Measurements from ENCODE around the gene LAMB4. TPM values are rescaled to one million over a fixed set of nuclear protein-coding genes. Genes with fewer than 3 reads are reported as not detected.

LAMB4 gene, protein sequence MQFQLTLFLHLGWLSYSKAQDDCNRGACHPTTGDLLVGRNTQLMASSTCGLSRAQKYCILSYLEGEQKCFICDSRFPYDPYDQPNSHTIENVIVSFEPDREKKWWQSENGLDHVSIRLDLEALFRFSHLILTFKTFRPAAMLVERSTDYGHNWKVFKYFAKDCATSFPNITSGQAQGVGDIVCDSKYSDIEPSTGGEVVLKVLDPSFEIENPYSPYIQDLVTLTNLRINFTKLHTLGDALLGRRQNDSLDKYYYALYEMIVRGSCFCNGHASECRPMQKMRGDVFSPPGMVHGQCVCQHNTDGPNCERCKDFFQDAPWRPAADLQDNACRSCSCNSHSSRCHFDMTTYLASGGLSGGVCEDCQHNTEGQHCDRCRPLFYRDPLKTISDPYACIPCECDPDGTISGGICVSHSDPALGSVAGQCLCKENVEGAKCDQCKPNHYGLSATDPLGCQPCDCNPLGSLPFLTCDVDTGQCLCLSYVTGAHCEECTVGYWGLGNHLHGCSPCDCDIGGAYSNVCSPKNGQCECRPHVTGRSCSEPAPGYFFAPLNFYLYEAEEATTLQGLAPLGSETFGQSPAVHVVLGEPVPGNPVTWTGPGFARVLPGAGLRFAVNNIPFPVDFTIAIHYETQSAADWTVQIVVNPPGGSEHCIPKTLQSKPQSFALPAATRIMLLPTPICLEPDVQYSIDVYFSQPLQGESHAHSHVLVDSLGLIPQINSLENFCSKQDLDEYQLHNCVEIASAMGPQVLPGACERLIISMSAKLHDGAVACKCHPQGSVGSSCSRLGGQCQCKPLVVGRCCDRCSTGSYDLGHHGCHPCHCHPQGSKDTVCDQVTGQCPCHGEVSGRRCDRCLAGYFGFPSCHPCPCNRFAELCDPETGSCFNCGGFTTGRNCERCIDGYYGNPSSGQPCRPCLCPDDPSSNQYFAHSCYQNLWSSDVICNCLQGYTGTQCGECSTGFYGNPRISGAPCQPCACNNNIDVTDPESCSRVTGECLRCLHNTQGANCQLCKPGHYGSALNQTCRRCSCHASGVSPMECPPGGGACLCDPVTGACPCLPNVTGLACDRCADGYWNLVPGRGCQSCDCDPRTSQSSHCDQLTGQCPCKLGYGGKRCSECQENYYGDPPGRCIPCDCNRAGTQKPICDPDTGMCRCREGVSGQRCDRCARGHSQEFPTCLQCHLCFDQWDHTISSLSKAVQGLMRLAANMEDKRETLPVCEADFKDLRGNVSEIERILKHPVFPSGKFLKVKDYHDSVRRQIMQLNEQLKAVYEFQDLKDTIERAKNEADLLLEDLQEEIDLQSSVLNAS (N-terminal part only)
- polyA plus RNA-seq (2012; rRNA removed) = 0.24 and 0.36 TPM in 2 replicates
- polyA plus RNA-seq (2012; cell fraction: cytosol; rRNA removed) = 0.26 and 0.35 TPM in 2 replicates
- 0.21 and 0.30 TPM in 2 replicates for polyA plus RNA-seq (2012; cell fraction: nucleus; rRNA removed)

GRCh38 chr7:108130261-108130660 lies at the start of gene LAMB4:
Gene LAMB4, minus strand, starts transcription at chr7:108130361. Its CDS starts 7,197 bp downstream, at chr7:108123164.
- Histone ChIP-seq H3K4me3 (ENCODE audit: low read depth in 2 of 2, low read length in 1 of 2) (no peak within 1 kb of the TSS), H3K9ac (no peak within 1 kb of the TSS), H2AFZ (ENCODE audit: low read depth) (no peak within 1 kb of the TSS), H3K27ac (ENCODE audit: low read depth in 2 of 2, low read length in 1 of 2) (no peak within 1 kb of the TSS), H3K9me2 (no peaks in the 10 kb centered on the region), H3K4me1 (ENCODE audit: control insufficient read depth in 1 of 2, insufficient read depth in 2 of 2, low read depth in 1 of 2, low read length in 1 of 2) (peaks cover 0 to 14% of the 10 kb centered on the region in 2 experiments; a peak in 2 of 4 replicates), H3K9me3 (no peaks in the 10 kb centered on the region), H3K27me3 (ENCODE audit: insufficient read depth) (no peaks in the 10 kb centered on the region), H3K4me2 (no peak within 1 kb of the TSS), H3K36me3 (replicated peaks in 1 of 2; ENCODE audit: control insufficient read depth in 1 of 2, insufficient read depth in 2 of 2, low read length in 1 of 2) (no peaks in the 10 kb centered on the region), H3K79me2 (ENCODE audit: insufficient read depth) (no peaks in the 10 kb centered on the region), H3F3A (replicated peaks; ENCODE audit: insufficient read depth) (no peaks in the 10 kb centered on the region), H4K20me1 (ENCODE audit: insufficient read depth) (no peaks in the 10 kb centered on the region)
- TF ChIP-seq GATA2 (CRISPR knock-in tag; IDR thresholded peaks at IDR 0.05) = no peak
- no peak for TF ChIP-seq EP300 (IDR thresholded peaks at IDR 0.05; ENCODE audit: borderline replicate concordance in 1 of 2, low read depth in 1 of 2, low read length in 1 of 2)
- TF ChIP-seq, protein P1, sequence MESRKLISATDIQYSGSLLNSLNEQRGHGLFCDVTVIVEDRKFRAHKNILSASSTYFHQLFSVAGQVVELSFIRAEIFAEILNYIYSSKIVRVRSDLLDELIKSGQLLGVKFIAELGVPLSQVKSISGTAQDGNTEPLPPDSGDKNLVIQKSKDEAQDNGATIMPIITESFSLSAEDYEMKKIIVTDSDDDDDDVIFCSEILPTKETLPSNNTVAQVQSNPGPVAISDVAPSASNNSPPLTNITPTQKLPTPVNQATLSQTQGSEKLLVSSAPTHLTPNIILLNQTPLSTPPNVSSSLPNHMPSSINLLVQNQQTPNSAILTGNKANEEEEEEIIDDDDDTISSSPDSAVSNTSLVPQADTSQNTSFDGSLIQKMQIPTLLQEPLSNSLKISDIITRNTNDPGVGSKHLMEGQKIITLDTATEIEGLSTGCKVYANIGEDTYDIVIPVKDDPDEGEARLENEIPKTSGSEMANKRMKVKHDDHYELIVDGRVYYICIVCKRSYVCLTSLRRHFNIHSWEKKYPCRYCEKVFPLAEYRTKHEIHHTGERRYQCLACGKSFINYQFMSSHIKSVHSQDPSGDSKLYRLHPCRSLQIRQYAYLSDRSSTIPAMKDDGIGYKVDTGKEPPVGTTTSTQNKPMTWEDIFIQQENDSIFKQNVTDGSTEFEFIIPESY (IDR thresholded peaks at IDR 0.05; ENCODE audit: borderline replicate concordance, low read depth) = no peak
- no peak for TF ChIP-seq GABPA (IDR thresholded peaks at IDR 0.05; ENCODE audit: low read depth)
- no peak for TF ChIP-seq MEF2A (IDR thresholded peaks at IDR 0.05; ENCODE audit: borderline replicate concordance, low read depth)
- TF ChIP-seq EZH2phosphoT487 (IDR thresholded peaks at IDR 0.05; ENCODE audit: borderline replicate concordance, low read depth) = no peak
- TF ChIP-seq SIN3A (IDR thresholded peaks at IDR 0.05; ENCODE audit: borderline replicate concordance, low read depth, low read length) = no peak
- no peak for TF ChIP-seq MXI1 (IDR thresholded peaks at IDR 0.05; ENCODE audit: low read depth, low read length)
- TF ChIP-seq, protein P2, sequence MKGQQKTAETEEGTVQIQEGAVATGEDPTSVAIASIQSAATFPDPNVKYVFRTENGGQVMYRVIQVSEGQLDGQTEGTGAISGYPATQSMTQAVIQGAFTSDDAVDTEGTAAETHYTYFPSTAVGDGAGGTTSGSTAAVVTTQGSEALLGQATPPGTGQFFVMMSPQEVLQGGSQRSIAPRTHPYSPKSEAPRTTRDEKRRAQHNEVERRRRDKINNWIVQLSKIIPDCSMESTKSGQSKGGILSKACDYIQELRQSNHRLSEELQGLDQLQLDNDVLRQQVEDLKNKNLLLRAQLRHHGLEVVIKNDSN (IDR thresholded peaks at IDR 0.05; ENCODE audit: borderline replicate concordance, low read depth) = no peak
- no peak for TF ChIP-seq RXRA (IDR thresholded peaks at IDR 0.05; ENCODE audit: borderline replicate concordance, low read depth)
- TF ChIP-seq ELF1 (IDR thresholded peaks at IDR 0.05) = no peak
- no peak for TF ChIP-seq TEAD4 (IDR thresholded peaks at IDR 0.05; ENCODE audit: borderline replicate concordance, insufficient read depth)
- no peak for TF ChIP-seq YY1 (IDR thresholded peaks at IDR 0.05; ENCODE audit: low read depth)
- TF ChIP-seq FOXJ3 (CRISPR knock-in tag; IDR thresholded peaks at IDR 0.05) = no peak
- no peak for TF ChIP-seq NRF1 (IDR thresholded peaks at IDR 0.05; ENCODE audit: low read depth, low read length)
- no peak for TF ChIP-seq TCF12 (IDR thresholded peaks at IDR 0.05)
- no peak for TF ChIP-seq CTCF (IDR thresholded peaks at IDR 0.05)
- TF ChIP-seq RAD21 (IDR thresholded peaks at IDR 0.05; ENCODE audit: low read length) = no peak
- TF ChIP-seq POLR2AphosphoS5 (IDR thresholded peaks at IDR 0.05; ENCODE audit: low read depth, low read length) = no peak
- no peak for TF ChIP-seq SMC3 (IDR thresholded peaks at IDR 0.05; ENCODE audit: low read depth, low read length)
- POLR2A ChIA-PET = no interaction called here
- WGBS (ENCODE audit: low lambda C conversion rate) = 87% methylated on average over 3 of the region's 3 CpGs
- DNase-seq = no peak
- CTCF ChIA-PET = interaction anchor here (0.9 to 10.5 kb wide), 7 partner anchors 8 to 229 kb away, joined by 3 to 90 read pairs (median 4); no protein-coding TSS in a partner anchor
